HEK293 (cell line): ENCODE measurements around the gene MBLAC1.

Experiments
- CTCF ChIA-PET: fragments of 350-600 bp; formaldehyde crosslinking; extraction: SDS; loops from one replicate; lab custom pipeline; 2021; ENCODE audit warnings: antibody characterized with exemption; lab: Yijun Ruan, JAX
- POLR2A ChIA-PET: fragments of 300-600 bp; formaldehyde crosslinking; extraction: SDS; loops from one replicate; lab custom pipeline; 2020; ENCODE audit warnings: antibody characterized with exemption, inconsistent platforms; lab: Yijun Ruan, JAX
- H3K27ac ChIP-seq: fragments of 200-500 bp; sonication (Bioruptor generic); 2 replicates; pipeline ENCODE4 v1.5.1; 2014; ENCODE audit warnings: low read depth, low read length, control low read depth, inconsistent platforms; ENCODE audit errors: extremely low read depth
- H3K36me3 ChIP-seq, 2 experiments: fragments of 200-500 bp in 1 of 2; sonication (Bioruptor generic) in 1 of 2; 1 replicate in 1 of 2; 2 replicates in 1 of 2; pipeline ENCODE4 v1.5.1; 2014 to 2017; ENCODE audit warnings: inconsistent platforms in 2 of 2, low read length in 2 of 2; ENCODE audit not compliant: control insufficient read depth in 2 of 2, insufficient read depth in 1 of 2
- H3K4me1 ChIP-seq: fragments of 200-500 bp; sonication (Bioruptor generic); 2 replicates; pipeline ENCODE4 v1.5.1; 2014; ENCODE audit warnings: mild to moderate bottlenecking, low read length, inconsistent platforms; ENCODE audit not compliant: control insufficient read depth, insufficient read depth
- H3K4me3 ChIP-seq: 2 replicates; pipeline ENCODE4 v1.5.1; 2011; ENCODE audit warnings: low read depth, mild to moderate bottlenecking, control low read depth, low read length, moderate library complexity
- H3K9me3 ChIP-seq: fragments of 200-500 bp; sonication (Bioruptor generic); 2 replicates; pipeline ENCODE4 v1.5.1; 2014; ENCODE audit warnings: low read depth, low read length, inconsistent platforms; ENCODE audit not compliant: control insufficient read depth, insufficient read depth
- HOXA7 ChIP-seq: sonication (generic); formaldehyde crosslinking; IDR thresholded peaks from 2 replicates; pipeline ENCODE4 v1.8.1; 2022; ENCODE audit warnings: missing genetic modification reagents, borderline replicate concordance
- IKZF3 ChIP-seq: fragments of 450-650 bp; IDR thresholded peaks from 2 replicates; pipeline ENCODE4 v1.5.0; 2018; ENCODE audit warnings: missing biosample characterization, mild to moderate bottlenecking, missing genetic modification characterization, moderate library complexity
- INSM2 ChIP-seq: fragments of 450-650 bp; formaldehyde crosslinking; IDR thresholded peaks from 2 replicates; pipeline ENCODE4 v1.5.1; 2016; ENCODE audit warnings: missing biosample characterization, missing genetic modification characterization
- KLF8 ChIP-seq: fragments of 450-650 bp; formaldehyde crosslinking; IDR thresholded peaks from 2 replicates; pipeline ENCODE4 v1.5.1; 2016; ENCODE audit warnings: missing biosample characterization, missing genetic modification characterization
- SETDB1 ChIP-seq: IDR thresholded peaks from one replicate; pipeline ENCODE4 v1.6.1; 2017; ENCODE audit warnings: mild to moderate bottlenecking, low read length, moderate library complexity, mixed read lengths; ENCODE audit not compliant: insufficient read length
- ZBTB17 ChIP-seq: fragments of 450-650 bp; formaldehyde crosslinking; IDR thresholded peaks from 2 replicates; pipeline ENCODE4 v1.5.1; 2016; ENCODE audit warnings: missing biosample characterization, missing genetic modification characterization
- ZBTB44 ChIP-seq: fragments of 450-650 bp; IDR thresholded peaks from 2 replicates; pipeline ENCODE4 v1.5.1; 2018; ENCODE audit warnings: missing biosample characterization, mild to moderate bottlenecking, missing genetic modification characterization
- ZBTB6 ChIP-seq: fragments of 450-650 bp; formaldehyde crosslinking; IDR thresholded peaks from 2 replicates; pipeline ENCODE4 v1.5.1; 2017; ENCODE audit warnings: missing biosample characterization, missing genetic modification characterization
- ZNF146 ChIP-seq: fragments of 450-650 bp; formaldehyde crosslinking; IDR thresholded peaks from 2 replicates; pipeline ENCODE4 v1.5.1; 2016; ENCODE audit warnings: missing biosample characterization, missing genetic modification characterization
- ZNF223 ChIP-seq: fragments of 450-650 bp; formaldehyde crosslinking; IDR thresholded peaks from 2 replicates; pipeline ENCODE4 v1.5.1; 2016; ENCODE audit warnings: missing biosample characterization, missing genetic modification characterization
- ZNF239 ChIP-seq: fragments of 450-650 bp; formaldehyde crosslinking; IDR thresholded peaks from 2 replicates; pipeline ENCODE4 v1.5.1; 2016; ENCODE audit warnings: missing biosample characterization, missing genetic modification characterization
- ZNF341 ChIP-seq: fragments of 450-650 bp; formaldehyde crosslinking; IDR thresholded peaks from 2 replicates; pipeline ENCODE4; 2016; ENCODE audit warnings: low read depth, missing biosample characterization, missing genetic modification characterization
- ZNF473 ChIP-seq: fragments of 450-650 bp; formaldehyde crosslinking; IDR thresholded peaks from 2 replicates; pipeline ENCODE4 v1.5.1; 2017; ENCODE audit warnings: missing biosample characterization, missing genetic modification characterization
- ZNF48 ChIP-seq: fragments of 450-650 bp; formaldehyde crosslinking; IDR thresholded peaks from 2 replicates; pipeline ENCODE4 v1.5.1; 2016; ENCODE audit warnings: missing biosample characterization, missing genetic modification characterization
- ZNF544 ChIP-seq: fragments of 450-650 bp; formaldehyde crosslinking; IDR thresholded peaks from 2 replicates; pipeline ENCODE4 v1.5.0; 2017; ENCODE audit warnings: missing biosample characterization, missing genetic modification characterization
- ZNF600 ChIP-seq: fragments of 450-650 bp; formaldehyde crosslinking; IDR thresholded peaks from 2 replicates; pipeline ENCODE4 v1.5.1; 2016; ENCODE audit warnings: missing biosample characterization, missing genetic modification characterization
- ZNF610 ChIP-seq: fragments of 450-650 bp; formaldehyde crosslinking; IDR thresholded peaks from 2 replicates; pipeline ENCODE4 v1.5.1; 2016; ENCODE audit warnings: missing biosample characterization, missing genetic modification characterization, borderline replicate concordance
- ZNF768 ChIP-seq: fragments of 450-650 bp; formaldehyde crosslinking; IDR thresholded peaks from 2 replicates; pipeline ENCODE4 v1.5.1; 2018; ENCODE audit warnings: missing biosample characterization, mild to moderate bottlenecking, missing genetic modification characterization
- TF ChIP-seq, protein P1 (sequence below): fragments of 450-650 bp; formaldehyde crosslinking; IDR thresholded peaks from 2 replicates; pipeline ENCODE4 v1.5.1; 2017; ENCODE audit warnings: missing biosample characterization, missing genetic modification characterization
- TF ChIP-seq, protein P2 (sequence below): fragments of 450-650 bp; formaldehyde crosslinking; IDR thresholded peaks from 2 replicates; pipeline ENCODE4 v1.5.1; 2016; ENCODE audit warnings: missing biosample characterization, missing genetic modification characterization
- TF ChIP-seq, protein P3 (sequence below): IDR thresholded peaks from 2 replicates; pipeline ENCODE4 v1.6.1; 2011; ENCODE audit warnings: mild to moderate bottlenecking, low read depth, low read length, borderline replicate concordance
- TF ChIP-seq, protein P4 (sequence below): fragments of 450-650 bp; formaldehyde crosslinking; IDR thresholded peaks from 2 replicates; pipeline ENCODE4 v1.5.1; 2016; ENCODE audit warnings: missing biosample characterization, missing genetic modification characterization

The MBLAC1 gene

DNA sequence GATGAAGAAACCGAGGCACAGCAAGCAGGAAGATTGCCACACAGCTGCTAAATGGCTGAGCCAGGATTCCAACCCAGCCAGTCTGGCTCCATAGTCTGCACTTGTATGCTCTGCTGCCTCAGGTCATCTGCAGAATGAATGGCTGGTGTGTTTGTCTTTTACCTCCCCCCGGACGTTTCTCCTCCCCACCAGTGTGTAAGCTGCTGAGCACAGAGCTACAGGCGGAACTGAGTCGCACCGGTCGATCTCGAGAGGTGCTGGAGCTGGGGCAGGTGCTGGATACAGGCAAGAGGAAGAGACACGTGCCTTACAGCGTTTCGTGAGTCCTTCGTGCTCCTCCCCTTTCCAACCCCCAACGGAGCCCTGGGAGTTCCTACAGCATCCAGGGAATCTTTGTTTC lies 4.7 kb upstream of the MBLAC1 start:
- H3K9me3 ChIP-seq, result no peaks in the 10 kb centered on the region
- H3K27ac ChIP-seq, result no peak overlapping the region
- POLR2A ChIA-PET, result interaction anchor here (0.6 to 8.4 kb wide), 2 partner anchors 13 to 21 kb away, joined by 4 to 81 read pairs; partner anchors contain the start of genes AP4M1 and MCM7
- no peak overlapping the region for H3K4me3 ChIP-seq
- TF ChIP-seq ZBTB17 (tag by site-specific recombination) (peak; percentile 54), ZNF600 (peak; percentile 98), ZBTB6 (peak; percentile 73), IKZF3 (tag by site-specific recombination) (0 out of 2 replicates have a peak, but pooled peaks have one; percentile 36), ZNF146 (tag by site-specific recombination) (no peak), ZNF473 (tag by site-specific recombination) (no peak), ZNF768 (no peak), ZNF544 (tag by site-specific recombination) (no peak), ZNF341 (tag by site-specific recombination) (peak; percentile 69), HOXA7 (CRISPR knock-in tag) (no peak), ZNF48 (tag by site-specific recombination) (no peak)
- TF ChIP-seq, protein P1, sequence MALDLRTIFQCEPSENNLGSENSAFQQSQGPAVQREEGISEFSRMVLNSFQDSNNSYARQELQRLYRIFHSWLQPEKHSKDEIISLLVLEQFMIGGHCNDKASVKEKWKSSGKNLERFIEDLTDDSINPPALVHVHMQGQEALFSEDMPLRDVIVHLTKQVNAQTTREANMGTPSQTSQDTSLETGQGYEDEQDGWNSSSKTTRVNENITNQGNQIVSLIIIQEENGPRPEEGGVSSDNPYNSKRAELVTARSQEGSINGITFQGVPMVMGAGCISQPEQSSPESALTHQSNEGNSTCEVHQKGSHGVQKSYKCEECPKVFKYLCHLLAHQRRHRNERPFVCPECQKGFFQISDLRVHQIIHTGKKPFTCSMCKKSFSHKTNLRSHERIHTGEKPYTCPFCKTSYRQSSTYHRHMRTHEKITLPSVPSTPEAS (tag by site-specific recombination), result no peak
- peaks cover 0 to 13% of the 10 kb centered on the region in 2 experiments; a peak in 2 of 3 replicates for H3K36me3 ChIP-seq
- CTCF ChIA-PET, result interaction anchor here (0.6 to 0.7 kb wide), 3 partner anchors 22 to 334 kb away, joined by 3 read pairs; no protein-coding TSS in a partner anchor
- H3K4me1 ChIP-seq, result peaks cover 3% of the 10 kb centered on the region

GRCh38 chr7:100122568-100122967 lies 4.2 kb upstream of the MBLAC1 start:
- peaks cover 3% of the 10 kb centered on the region for H3K4me1 ChIP-seq
- no peak overlapping the region for H3K27ac ChIP-seq
- CTCF ChIA-PET, result interaction anchor here (0.5 to 1.1 kb wide), 5 partner anchors 32 to 333 kb away, joined by 3 to 5 read pairs (median 3); no protein-coding TSS in a partner anchor
- H3K4me3 ChIP-seq, result no peak overlapping the region
- POLR2A ChIA-PET, result interaction anchor here (0.6 to 8.4 kb wide), 2 partner anchors 14 to 21 kb away, joined by 4 to 81 read pairs; partner anchors contain the start of genes AP4M1 and MCM7
- no peak for TF ChIP-seq ZNF610 (tag by site-specific recombination)
- TF ChIP-seq KLF8 (tag by site-specific recombination), result no peak
- TF ChIP-seq, protein P2, sequence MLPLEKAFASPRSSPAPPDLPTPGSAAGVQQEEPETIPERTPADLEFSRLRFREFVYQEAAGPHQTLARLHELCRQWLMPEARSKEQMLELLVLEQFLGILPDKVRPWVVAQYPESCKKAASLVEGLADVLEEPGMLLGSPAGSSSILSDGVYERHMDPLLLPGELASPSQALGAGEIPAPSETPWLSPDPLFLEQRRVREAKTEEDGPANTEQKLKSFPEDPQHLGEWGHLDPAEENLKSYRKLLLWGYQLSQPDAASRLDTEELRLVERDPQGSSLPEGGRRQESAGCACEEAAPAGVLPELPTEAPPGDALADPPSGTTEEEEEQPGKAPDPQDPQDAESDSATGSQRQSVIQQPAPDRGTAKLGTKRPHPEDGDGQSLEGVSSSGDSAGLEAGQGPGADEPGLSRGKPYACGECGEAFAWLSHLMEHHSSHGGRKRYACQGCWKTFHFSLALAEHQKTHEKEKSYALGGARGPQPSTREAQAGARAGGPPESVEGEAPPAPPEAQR, result no peak
- no peak for TF ChIP-seq ZBTB44 (tag by site-specific recombination)
- TF ChIP-seq SETDB1, result no peak
- no peak for TF ChIP-seq ZNF239
- TF ChIP-seq, protein P3, sequence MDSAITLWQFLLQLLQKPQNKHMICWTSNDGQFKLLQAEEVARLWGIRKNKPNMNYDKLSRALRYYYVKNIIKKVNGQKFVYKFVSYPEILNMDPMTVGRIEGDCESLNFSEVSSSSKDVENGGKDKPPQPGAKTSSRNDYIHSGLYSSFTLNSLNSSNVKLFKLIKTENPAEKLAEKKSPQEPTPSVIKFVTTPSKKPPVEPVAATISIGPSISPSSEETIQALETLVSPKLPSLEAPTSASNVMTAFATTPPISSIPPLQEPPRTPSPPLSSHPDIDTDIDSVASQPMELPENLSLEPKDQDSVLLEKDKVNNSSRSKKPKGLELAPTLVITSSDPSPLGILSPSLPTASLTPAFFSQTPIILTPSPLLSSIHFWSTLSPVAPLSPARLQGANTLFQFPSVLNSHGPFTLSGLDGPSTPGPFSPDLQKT, result no peak
- no peak for TF ChIP-seq ZNF223 (tag by site-specific recombination)
- no peak for TF ChIP-seq INSM2 (tag by site-specific recombination)
- TF ChIP-seq, protein P4, sequence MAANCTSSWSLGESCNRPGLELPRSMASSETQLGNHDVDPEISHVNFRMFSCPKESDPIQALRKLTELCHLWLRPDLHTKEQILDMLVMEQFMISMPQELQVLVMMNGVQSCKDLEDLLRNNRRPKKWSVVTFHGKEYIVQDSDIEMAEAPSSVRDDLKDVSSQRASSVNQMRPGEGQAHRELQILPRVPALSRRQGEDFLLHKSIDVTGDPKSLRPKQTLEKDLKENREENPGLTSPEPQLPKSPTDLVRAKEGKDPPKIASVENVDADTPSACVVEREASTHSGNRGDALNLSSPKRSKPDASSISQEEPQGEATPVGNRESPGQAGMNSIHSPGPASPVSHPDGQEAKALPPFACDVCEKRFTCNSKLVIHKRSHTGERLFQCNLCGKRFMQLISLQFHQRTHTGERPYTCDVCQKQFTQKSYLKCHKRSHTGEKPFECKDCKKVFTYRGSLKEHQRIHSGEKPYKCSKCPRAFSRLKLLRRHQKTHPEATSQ (tag by site-specific recombination), result no peak
- no peaks in the 10 kb centered on the region for H3K9me3 ChIP-seq
- peaks cover 0 to 13% of the 10 kb centered on the region in 2 experiments; a peak in 2 of 3 replicates for H3K36me3 ChIP-seq
